Frontal cortex (tissue), 4 donors: ENCODE measurements around the gene HLA-DQA1. TPM values are rescaled to one million over a fixed set of nuclear protein-coding genes. Genes with fewer than 3 reads are reported as not detected.
"Not testable (repeated sequence)": the region's sequence is repeated elsewhere in the genome, so short reads cannot be mapped to it uniquely, and the experiment has no call there.

Experiments used
- DNase-seq, 2 donors: peaks; one replicate each; pipeline ENCODE4 v3.0.0; 2012; ENCODE audit warnings: low spot score in 2 of 2
- FAIRE-seq: peaks from 2 replicates; lab custom pipeline; 2012; peaks lifted over from hg19 to GRCh38; lab: Jason Lieb, UNC
- total RNA-seq: library from RNA; depleted of rRNA; stranded (reverse); fragments of >200 nt; gene quantifications from one replicate; pipeline ENCODE4 v1.2.3, GENCODE V29; 2014
- donor health status: control.
- donor health status: control.
- donor health status: control.

HLA-DQA1 gene
- total RNA-seq, 1 donor from 2014 or later: not detected

DNA sequence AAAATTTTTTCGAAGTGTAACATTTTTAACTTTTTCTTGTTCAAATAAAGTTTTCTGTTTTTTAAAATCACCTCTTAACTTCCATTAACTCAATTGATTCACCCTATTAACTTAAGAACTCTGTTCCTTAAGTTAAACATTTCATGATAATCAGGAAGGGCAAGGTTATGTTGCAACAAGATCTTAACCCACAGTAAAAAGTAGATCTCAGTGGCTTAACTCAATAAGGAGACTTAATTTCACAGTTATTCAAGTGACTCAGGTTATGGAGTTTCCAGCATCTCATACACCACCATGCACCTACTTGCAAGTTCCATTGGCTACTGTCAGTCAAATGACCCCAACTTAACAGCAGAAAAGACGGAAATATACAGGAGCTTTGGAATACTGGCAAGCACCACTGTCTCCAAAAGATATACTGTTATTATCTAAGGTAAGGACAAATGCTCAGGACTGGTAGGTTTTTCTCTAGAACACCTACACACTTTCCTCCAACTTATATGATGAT is 18.1 kb downstream of the HLA-DQA1 start:
- no peak for DNase-seq
- no peak for FAIRE-seq

- not testable (repeated sequence) for DNase-seq, FAIRE-seq
Observed at GRCh38 chr6:32657329-32657728, 20.1 kb downstream of the HLA-DQA1 start.

GRCh38 chr6:32657819-32658218 is 20.6 kb downstream of the HLA-DQA1 start:
- DNase-seq, FAIRE-seq: not testable (repeated sequence)

DNA sequence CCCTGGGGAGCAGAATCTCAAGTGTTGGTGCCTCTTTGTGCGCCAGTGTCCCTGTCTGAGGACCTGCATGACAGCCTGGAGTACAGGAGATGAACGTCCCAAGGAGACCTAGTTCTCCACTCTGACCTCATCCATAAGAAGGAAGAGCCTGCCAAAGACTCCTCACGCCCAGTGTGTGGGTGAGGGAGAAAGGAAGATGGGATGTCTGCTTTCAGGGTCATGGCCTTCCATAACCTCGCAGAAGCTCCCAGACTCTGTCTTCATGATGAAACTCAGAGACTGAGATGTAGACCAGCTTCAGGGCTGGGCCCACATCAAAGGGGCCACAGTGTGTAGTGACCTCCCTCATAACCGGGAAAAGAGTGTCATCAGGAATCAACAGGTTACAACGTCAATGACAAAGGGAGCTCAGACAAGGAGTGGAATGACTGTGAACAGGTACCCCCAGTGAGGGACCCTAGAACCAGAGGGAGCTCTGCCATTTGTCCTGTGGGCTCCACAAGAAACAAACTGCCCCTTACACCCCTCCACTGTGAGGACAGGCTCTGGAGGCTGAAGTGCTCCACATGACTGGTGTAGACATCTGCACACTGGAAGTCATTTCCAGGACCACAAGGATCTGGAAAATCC is 21.2 kb downstream of the HLA-DQA1 start:
- FAIRE-seq: no peak

GRCh38 chr6:32659856-32660595 is 22.8 kb downstream of the HLA-DQA1 start:
- DNase-seq: no peak
- FAIRE-seq: no peak

More for the DNA sequence above, 21.2 kb downstream of the HLA-DQA1 start:
- no peak for DNase-seq

- no peak for FAIRE-seq
- no peak for DNase-seq
Observed at GRCh38 chr6:32662099-32662498, 24.9 kb downstream of the HLA-DQA1 start.

GRCh38 chr6:32662836-32663235 is 25.6 kb downstream of the HLA-DQA1 start:
- DNase-seq (no peak), FAIRE-seq (no peak)

- DNase-seq: no peak
- FAIRE-seq: no peak
Observed at GRCh38 chr6:32664354-32664753, 27.1 kb downstream of the HLA-DQA1 start.

- peak in 1 of 2 donors; percentile 24 for DNase-seq
Observed at GRCh38 chr6:32664827-32665362, 27.7 kb downstream of the HLA-DQA1 start.

DNA sequence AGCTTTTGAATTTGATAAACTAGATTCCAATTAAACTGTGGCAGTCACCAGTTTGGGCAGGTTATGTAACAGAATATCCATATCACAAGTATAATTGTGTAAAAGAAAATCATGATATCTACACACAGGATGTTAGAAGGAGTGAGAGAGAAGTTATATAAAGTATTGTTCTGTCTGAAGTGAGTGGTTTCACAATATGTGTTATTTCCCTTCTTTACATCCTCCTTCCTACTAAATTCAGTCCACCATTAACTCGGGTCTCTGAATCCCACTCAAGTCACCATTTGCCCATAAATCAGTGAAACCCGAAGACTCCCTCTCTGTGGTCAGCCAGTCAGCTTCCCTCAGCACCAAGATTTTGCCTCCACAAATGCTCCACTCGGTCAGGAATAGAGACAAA is 28.5 kb downstream of the HLA-DQA1 start:
- no peak for FAIRE-seq
- no peak for DNase-seq

More at GRCh38 chr6:32664827-32665362, 27.7 kb downstream of the HLA-DQA1 start:
- FAIRE-seq: no peak

- FAIRE-seq (no peak), DNase-seq (peak; percentile 13 to 60)
Observed at GRCh38 chr6:32666420-32667300, 29.5 kb downstream of the HLA-DQA1 start, which contains the start of gene HLA-DQB1. HLA-DQB1 (minus strand) TSS chr6:32666657; CDS start chr6:32666607, 50 bp downstream.

GRCh38 chr6:32668226-32668747 is 31.1 kb downstream of the HLA-DQA1 start:
- peak in 1 of 2 donors; percentile 22 for DNase-seq
- FAIRE-seq: no peak

GRCh38 chr6:32669240-32669639 is 32.0 kb downstream of the HLA-DQA1 start:
- DNase-seq (no peak), FAIRE-seq (no peak)

DNA sequence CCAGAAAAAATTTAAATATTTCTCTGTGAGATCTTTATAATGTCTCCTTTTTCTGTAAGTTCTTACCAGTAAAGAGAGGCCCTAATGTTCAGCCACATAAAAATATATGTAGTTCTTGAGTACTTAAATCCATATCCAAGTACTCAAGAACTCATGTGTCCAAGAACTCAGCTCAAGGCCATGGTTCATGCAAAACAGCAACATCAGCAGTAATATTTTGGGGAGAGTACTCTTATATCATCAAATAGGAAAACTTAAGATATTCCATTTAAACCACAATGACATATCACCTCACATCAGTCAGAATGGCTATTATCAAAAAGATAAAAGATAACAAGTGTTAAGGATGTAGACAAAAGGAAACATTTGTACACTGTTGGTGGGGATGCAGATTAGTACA is 32.7 kb downstream of the HLA-DQA1 start:
- no peak for DNase-seq
- FAIRE-seq: no peak

DNA sequence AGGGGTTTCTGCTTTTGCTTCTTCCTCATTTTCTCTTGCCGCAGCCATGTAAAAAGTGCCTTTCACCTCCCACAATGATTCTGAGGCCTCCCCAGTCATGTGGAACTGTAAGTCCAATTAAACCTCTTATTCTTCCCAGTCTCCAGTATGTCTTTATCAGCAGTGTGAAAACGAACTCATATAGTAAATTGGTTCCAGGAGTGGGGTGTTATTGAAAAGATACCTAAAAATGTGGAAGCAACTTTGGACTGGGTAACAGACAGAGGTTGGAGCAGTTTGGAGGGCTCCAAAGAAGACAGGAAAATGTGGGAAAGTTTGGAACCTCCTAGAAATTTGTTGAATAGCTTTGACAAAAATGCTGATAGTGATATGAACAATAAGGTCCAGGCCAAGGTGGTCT is 34.7 kb downstream of the HLA-DQA1 start:
- DNase-seq, FAIRE-seq: not testable (repeated sequence)

- not testable (repeated sequence) for DNase-seq, FAIRE-seq
Observed at GRCh38 chr6:32674123-32674522, 36.9 kb downstream of the HLA-DQA1 start.

DNA sequence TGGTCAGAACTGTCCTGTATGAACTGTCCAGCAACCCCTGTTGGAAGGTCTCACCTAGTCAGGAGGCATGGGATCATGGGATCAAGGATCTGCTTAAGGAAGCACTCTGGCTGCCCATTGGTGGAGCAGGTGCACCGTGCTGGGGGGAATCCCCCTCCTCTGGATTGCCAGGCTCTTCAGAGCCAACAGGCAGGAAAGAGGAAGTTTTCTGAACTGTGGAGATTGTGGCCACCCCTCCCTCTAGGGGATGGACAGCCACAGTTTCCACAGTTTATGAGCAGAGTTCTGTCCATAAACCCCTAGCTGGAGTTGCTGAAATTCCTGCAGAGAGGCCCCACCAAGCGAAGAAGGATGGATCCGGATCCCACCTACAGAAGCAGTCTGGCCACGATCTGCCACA is 42.3 kb downstream of the HLA-DQA1 start:
- no peak for DNase-seq
- no peak for FAIRE-seq

GRCh38 chr6:32680055-32680454 is 42.8 kb downstream of the HLA-DQA1 start:
- no peak for DNase-seq
- no peak for FAIRE-seq

GRCh38 chr6:32684246-32684645 is 47.0 kb downstream of the HLA-DQA1 start:
- DNase-seq (no peak), FAIRE-seq (no peak)
